ENCODE measurements around the gene NFKB2.

Gene NFKB2

GRCh38 chr10:102408131-102408727 lies 12.7 kb downstream of the NFKB2 start:
- no peak for DNase-seq (ENCODE audit: low read depth in 2 of 3, low spot score in 2 of 3)

- DNase-seq (ENCODE audit: low read depth in 2 of 3, low spot score in 2 of 3), result peak in 1 of 3 experiments; percentile 68
Measured at GRCh38 chr10:102408728-102409603, 13.5 kb downstream of the NFKB2 start.

GRCh38 chr10:102409604-102410428 lies 14.3 kb downstream of the NFKB2 start:
- no peak for DNase-seq (ENCODE audit: low read depth in 2 of 3, low spot score in 2 of 3)

- no peak for DNase-seq (ENCODE audit: low read depth in 2 of 3, low spot score in 2 of 3)
Measured at GRCh38 chr10:102410429-102411073, 15.0 kb downstream of the NFKB2 start.

- no peak for DNase-seq (ENCODE audit: low read depth in 2 of 3, low spot score in 2 of 3)
Measured at GRCh38 chr10:102411341-102412255, 16.1 kb downstream of the NFKB2 start.

- DNase-seq (ENCODE audit: low read depth in 2 of 3, low spot score in 2 of 3), result no peak
Measured at GRCh38 chr10:102412293-102412692, 16.8 kb downstream of the NFKB2 start.

GRCh38 chr10:102413053-102413705 lies 17.7 kb downstream of the NFKB2 start:
- DNase-seq (ENCODE audit: low read depth in 2 of 3, low spot score in 2 of 3), result no peak

GRCh38 chr10:102413806-102414561 lies 18.5 kb downstream of the NFKB2 start:
- DNase-seq (ENCODE audit: low read depth in 2 of 3, low spot score in 2 of 3), result no peak

- DNase-seq (ENCODE audit: low read depth in 2 of 3, low spot score in 2 of 3), result no peak
Measured at GRCh38 chr10:102414749-102415148, 19.2 kb downstream of the NFKB2 start.

- DNase-seq (ENCODE audit: low read depth in 2 of 3, low spot score in 2 of 3), result no peak
Measured at GRCh38 chr10:102416283-102416682, 20.8 kb downstream of the NFKB2 start.

- no peak for DNase-seq (ENCODE audit: low read depth in 2 of 3, low spot score in 2 of 3)
Measured at GRCh38 chr10:102416695-102417094, 21.2 kb downstream of the NFKB2 start.

GRCh38 chr10:102418622-102419268 lies 23.2 kb downstream of the NFKB2 start, which contains the start of gene PSD:
PSD (minus strand) TSS chr10:102418785; CDS start chr10:102417038, 1,747 bp downstream.
- no peak for DNase-seq (ENCODE audit: low read depth in 2 of 3, low spot score in 2 of 3)

GRCh38 chr10:102419269-102420180 lies 24.0 kb downstream of the NFKB2 start:
- DNase-seq (ENCODE audit: low read depth in 2 of 3, low spot score in 2 of 3), result no peak

- DNase-seq (ENCODE audit: low read depth in 2 of 3, low spot score in 2 of 3), result no peak
Measured at GRCh38 chr10:102420181-102420713, 24.7 kb downstream of the NFKB2 start.

GRCh38 chr10:102420714-102421506 lies 25.4 kb downstream of the NFKB2 start, which contains the start of gene FBXL15:
FBXL15 (plus strand) TSS chr10:102420836; CDS start chr10:102421130, 294 bp downstream.
- DNase-seq (ENCODE audit: low read depth in 2 of 3, low spot score in 2 of 3), result peak; percentile 93 to 98 (median 97)

GRCh38 chr10:102421507-102421756 lies 25.9 kb downstream of the NFKB2 start:
- DNase-seq (ENCODE audit: low read depth in 2 of 3, low spot score in 2 of 3), result no peak

All from activated CD8-positive, alpha-beta memory T cell treated with anti-CD3 and anti-CD28 coated beads for 48 hours (primary cell).